Measurements from ENCODE around the gene NDUFA11. TPM values are rescaled to one million over a fixed set of nuclear protein-coding genes. Genes with fewer than 3 reads are reported as not detected.

Gene NDUFA11
- total RNA-seq, 1 experiment from 2014 or later, result 143 TPM

DNA sequence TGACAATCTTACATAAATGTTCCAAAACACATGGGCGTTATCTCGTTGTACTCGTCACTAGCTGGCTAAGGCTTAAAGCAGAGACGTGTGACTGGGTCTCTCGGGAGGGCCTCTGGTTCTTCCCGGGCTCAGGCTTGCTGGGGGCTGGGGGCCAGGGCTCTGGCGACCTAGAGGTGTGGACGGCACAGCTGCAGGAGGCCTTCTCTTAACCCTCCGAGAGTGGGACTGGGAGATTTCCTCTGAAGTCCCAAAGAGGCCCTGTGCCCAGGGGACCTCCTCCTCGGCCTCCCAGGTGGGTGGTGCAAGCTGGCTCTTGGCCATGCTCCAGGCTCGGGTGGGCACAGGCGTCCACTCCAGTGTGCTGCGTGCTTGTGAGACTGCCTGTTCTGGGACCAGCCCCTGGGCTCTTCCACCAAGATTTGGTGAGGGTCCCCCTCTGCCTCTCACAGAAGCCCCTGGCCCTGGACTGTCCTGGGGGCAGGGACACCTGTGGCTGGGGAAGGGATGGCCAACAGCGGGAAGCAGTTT lies 12.7 kb upstream of the NDUFA11 start:
- peaks cover 52% of the 10 kb centered on the region for H3K36me3 Mint-ChIP-seq (ENCODE audit: insufficient read depth, unreplicated experiment)
- BruUV-seq (replicated peaks), result no TSS peak
- no peaks in the 10 kb centered on the region for H3K27me3 Mint-ChIP-seq (ENCODE audit: unreplicated experiment)
- intact Hi-C loops (cut with micrococcal nuclease; ENCODE audit: unreplicated experiment), result no loop called here
- CTCF ChIA-PET, result interaction anchor here (0.5 kb wide), 1 partner anchor 382 kb away, joined by 4 read pairs; no protein-coding TSS in a partner anchor
- peak overlapping the region; percentile 62 for H3K4me3 Mint-ChIP-seq (ENCODE audit: low read depth, unreplicated experiment)
- TF ChIP-seq, protein P1, sequence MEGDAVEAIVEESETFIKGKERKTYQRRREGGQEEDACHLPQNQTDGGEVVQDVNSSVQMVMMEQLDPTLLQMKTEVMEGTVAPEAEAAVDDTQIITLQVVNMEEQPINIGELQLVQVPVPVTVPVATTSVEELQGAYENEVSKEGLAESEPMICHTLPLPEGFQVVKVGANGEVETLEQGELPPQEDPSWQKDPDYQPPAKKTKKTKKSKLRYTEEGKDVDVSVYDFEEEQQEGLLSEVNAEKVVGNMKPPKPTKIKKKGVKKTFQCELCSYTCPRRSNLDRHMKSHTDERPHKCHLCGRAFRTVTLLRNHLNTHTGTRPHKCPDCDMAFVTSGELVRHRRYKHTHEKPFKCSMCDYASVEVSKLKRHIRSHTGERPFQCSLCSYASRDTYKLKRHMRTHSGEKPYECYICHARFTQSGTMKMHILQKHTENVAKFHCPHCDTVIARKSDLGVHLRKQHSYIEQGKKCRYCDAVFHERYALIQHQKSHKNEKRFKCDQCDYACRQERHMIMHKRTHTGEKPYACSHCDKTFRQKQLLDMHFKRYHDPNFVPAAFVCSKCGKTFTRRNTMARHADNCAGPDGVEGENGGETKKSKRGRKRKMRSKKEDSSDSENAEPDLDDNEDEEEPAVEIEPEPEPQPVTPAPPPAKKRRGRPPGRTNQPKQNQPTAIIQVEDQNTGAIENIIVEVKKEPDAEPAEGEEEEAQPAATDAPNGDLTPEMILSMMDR (IDR thresholded peaks at IDR 0.05; ENCODE audit: unreplicated experiment), result no peak
- no peak overlapping the region for H3K27ac Mint-ChIP-seq (ENCODE audit: unreplicated experiment)
- H3K4me1 Mint-ChIP-seq (ENCODE audit: low read depth, unreplicated experiment), result no peaks in the 10 kb centered on the region
- H3K9me3 Mint-ChIP-seq (ENCODE audit: low read depth, unreplicated experiment), result no peaks in the 10 kb centered on the region
- DNase-seq, result no peak

DNA sequence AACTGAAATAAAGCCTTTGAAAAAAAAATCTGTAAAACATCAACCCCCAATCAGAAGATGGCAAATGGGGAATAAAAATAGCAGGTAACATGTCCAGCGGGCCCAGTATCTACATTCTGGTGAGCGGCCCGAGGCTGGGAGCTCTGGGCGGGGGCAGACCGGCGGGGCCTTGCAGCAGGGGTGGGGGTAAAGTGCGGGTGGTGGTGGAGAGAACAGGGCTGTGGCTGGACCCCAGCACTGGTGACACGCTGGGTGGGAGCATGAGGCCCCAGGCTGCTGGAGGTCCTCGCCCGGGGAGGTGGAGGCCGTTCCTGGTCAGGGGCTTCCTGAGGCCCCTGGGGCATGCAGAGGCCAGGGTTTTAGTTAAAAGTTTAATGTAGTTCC lies 12.2 kb upstream of the NDUFA11 start:
- CTCF ChIA-PET, result interaction anchor here (0.5 to 1.3 kb wide), 2 partner anchors 112 to 382 kb away, joined by 4 read pairs; no protein-coding TSS in a partner anchor
- DNase-seq, result no peak
- intact Hi-C loops (cut with micrococcal nuclease; ENCODE audit: unreplicated experiment), result no loop called here
- Mint-ChIP-seq H3K4me3 (ENCODE audit: low read depth, unreplicated experiment) (peak overlapping the region; percentile 62), H3K27me3 (ENCODE audit: unreplicated experiment) (no peaks in the 10 kb centered on the region), H3K36me3 (ENCODE audit: insufficient read depth, unreplicated experiment) (peaks cover 52% of the 10 kb centered on the region), H3K4me1 (ENCODE audit: low read depth, unreplicated experiment) (no peaks in the 10 kb centered on the region), H3K9me3 (ENCODE audit: low read depth, unreplicated experiment) (no peaks in the 10 kb centered on the region), H3K27ac (ENCODE audit: unreplicated experiment) (peak overlapping the region; percentile 63)
- TF ChIP-seq, protein P1 (IDR thresholded peaks at IDR 0.05; ENCODE audit: unreplicated experiment), result no peak
- no TSS peak for BruUV-seq (replicated peaks)

DNA sequence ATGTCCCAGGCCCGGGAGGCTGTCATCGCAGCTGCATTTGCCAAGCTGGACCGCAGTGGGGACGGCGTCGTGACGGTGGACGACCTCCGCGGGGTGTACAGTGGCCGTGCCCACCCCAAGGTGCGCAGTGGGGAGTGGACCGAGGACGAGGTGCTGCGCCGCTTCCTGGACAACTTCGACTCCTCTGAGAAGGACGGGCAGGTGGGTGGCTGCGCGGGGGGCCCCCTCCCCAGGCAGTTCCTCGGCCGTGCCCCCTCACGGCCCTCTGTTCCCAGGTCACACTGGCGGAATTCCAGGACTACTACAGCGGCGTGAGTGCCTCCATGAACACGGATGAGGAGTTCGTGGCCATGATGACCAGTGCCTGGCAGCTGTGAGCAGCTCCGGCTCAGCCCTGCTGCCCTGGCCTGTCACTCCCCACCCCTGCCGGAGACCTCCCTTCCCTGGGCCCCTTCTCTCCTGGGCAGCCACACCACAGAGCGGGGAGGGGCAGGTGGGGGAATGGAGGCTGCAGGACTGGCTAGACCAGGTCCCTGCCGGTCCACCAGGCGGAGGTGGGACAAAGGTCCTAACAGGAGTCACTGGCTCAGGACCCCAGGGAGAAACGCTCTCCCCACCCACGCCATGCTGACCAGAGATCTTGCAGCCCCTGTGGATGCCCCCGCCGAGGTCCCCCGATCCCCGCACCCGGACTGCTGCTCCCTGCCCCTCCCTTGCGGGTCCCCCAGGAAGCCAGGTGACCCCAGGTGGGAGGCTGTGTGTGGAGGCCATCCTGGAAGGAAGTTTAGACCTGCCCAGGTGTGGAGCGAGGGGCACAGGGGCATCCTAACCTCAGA lies 11.6 kb upstream of the NDUFA11 start:
- Mint-ChIP-seq H3K9me3 (ENCODE audit: low read depth, unreplicated experiment) (no peaks in the 10 kb centered on the region), H3K27me3 (ENCODE audit: unreplicated experiment) (no peaks in the 10 kb centered on the region), H3K4me3 (ENCODE audit: low read depth, unreplicated experiment) (peak overlapping the region; percentile 62), H3K36me3 (ENCODE audit: insufficient read depth, unreplicated experiment) (peaks cover 52% of the 10 kb centered on the region), H3K4me1 (ENCODE audit: low read depth, unreplicated experiment) (no peaks in the 10 kb centered on the region), H3K27ac (ENCODE audit: unreplicated experiment) (peak overlapping the region; percentile 63)
- BruUV-seq (replicated peaks), result no TSS peak
- TF ChIP-seq, protein P1 (IDR thresholded peaks at IDR 0.05; ENCODE audit: unreplicated experiment), result no peak
- CTCF ChIA-PET, result interaction anchor here (0.5 to 1.3 kb wide), 2 partner anchors 111 to 381 kb away, joined by 4 read pairs; no protein-coding TSS in a partner anchor
- intact Hi-C loops (cut with micrococcal nuclease; ENCODE audit: unreplicated experiment), result no loop called here
- peak; percentile 80 for DNase-seq

DNA sequence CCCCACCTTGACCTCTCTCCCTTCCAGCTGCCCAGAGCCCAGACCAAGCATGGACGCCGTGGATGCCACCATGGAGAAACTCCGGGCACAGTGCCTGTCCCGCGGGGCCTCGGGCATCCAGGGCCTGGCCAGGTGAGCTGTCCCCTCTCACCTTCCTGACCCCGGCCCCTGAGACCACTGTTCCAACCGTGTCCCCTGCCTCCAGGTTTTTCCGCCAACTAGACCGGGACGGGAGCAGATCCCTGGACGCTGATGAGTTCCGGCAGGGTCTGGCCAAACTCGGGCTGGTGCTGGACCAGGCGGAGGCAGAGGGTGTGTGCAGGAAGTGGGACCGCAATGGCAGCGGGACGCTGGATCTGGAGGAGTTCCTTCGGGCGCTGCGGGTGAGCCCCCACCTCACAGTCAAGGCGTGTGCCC lies 10.8 kb upstream of the NDUFA11 start:
- Mint-ChIP-seq H3K4me3 (ENCODE audit: low read depth, unreplicated experiment) (peak overlapping the region; percentile 62), H3K27ac (ENCODE audit: unreplicated experiment) (peak overlapping the region; percentile 39), H3K4me1 (ENCODE audit: low read depth, unreplicated experiment) (no peaks in the 10 kb centered on the region), H3K9me3 (ENCODE audit: low read depth, unreplicated experiment) (no peaks in the 10 kb centered on the region), H3K27me3 (ENCODE audit: unreplicated experiment) (no peaks in the 10 kb centered on the region), H3K36me3 (ENCODE audit: insufficient read depth, unreplicated experiment) (peaks cover 44% of the 10 kb centered on the region)
- DNase-seq, result peak; percentile 18
- TF ChIP-seq, protein P1 (IDR thresholded peaks at IDR 0.05; ENCODE audit: unreplicated experiment), result no peak
- intact Hi-C loops (cut with micrococcal nuclease; ENCODE audit: unreplicated experiment), result no loop called here
- TSS peak; percentile 56 for BruUV-seq (replicated peaks)
- CTCF ChIA-PET, result interaction anchor here (1.0 kb wide), 1 partner anchor 10 kb away, joined by 5 read pairs; no protein-coding TSS in a partner anchor

Measured in Calu3 (cell line).